Smooth muscle cell (in vitro differentiated cells): ENCODE data around the gene AMN1. TPM values are rescaled to one million over a fixed set of nuclear protein-coding genes. Genes with fewer than 3 reads are reported as not detected.

Source experiments
- DNase-seq: peaks from one replicate; lab custom pipeline; 2025; ENCODE audit not compliant: unreplicated experiment; lab: John Stamatoyannopoulos, UW
- H2AFZ ChIP-seq: fragments of 200-600 bp; sonication (generic); 2 replicates; pipeline ENCODE4 v1.6.0; 2016; ENCODE audit warnings: antibody characterized with exemption, low read depth, mild to moderate bottlenecking
- H3F3A ChIP-seq: fragments of 200-600 bp; sonication (generic); 2 replicates; pipeline ENCODE4 v1.6.0; 2017; ENCODE audit warnings: antibody characterized with exemption, low read depth
- H3K27ac ChIP-seq: fragments of 200-600 bp; sonication (generic); 2 replicates; pipeline ENCODE4 v1.5.1; 2016; ENCODE audit warnings: low read depth, mild to moderate bottlenecking
- H3K27me3 ChIP-seq: fragments of 200-600 bp; sonication (generic); 2 replicates; pipeline ENCODE4 v1.6.1; 2016; ENCODE audit warnings: low read depth, mild to moderate bottlenecking
- H3K36me3 ChIP-seq: fragments of 200-600 bp; sonication (generic); 2 replicates; pipeline ENCODE4 v1.5.1; 2016; ENCODE audit warnings: low read depth
- H3K4me1 ChIP-seq: fragments of 200-600 bp; sonication (generic); 2 replicates; pipeline ENCODE4 v1.5.1; 2016; ENCODE audit warnings: low read depth
- H3K4me2 ChIP-seq: fragments of 200-600 bp; sonication (generic); 2 replicates; pipeline ENCODE4 v1.6.0; 2016; ENCODE audit warnings: mild to moderate bottlenecking
- H3K4me3 ChIP-seq: fragments of 200-600 bp; sonication (generic); 2 replicates; pipeline ENCODE4 v1.5.1; 2016; ENCODE audit warnings: mild to moderate bottlenecking
- H3K79me2 ChIP-seq: fragments of 200-600 bp; sonication (generic); 2 replicates; pipeline ENCODE4 v1.6.0; 2016; ENCODE audit warnings: low read depth, mild to moderate bottlenecking
- H3K9ac ChIP-seq: fragments of 200-600 bp; sonication (generic); 2 replicates; pipeline ENCODE4 v1.6.0; 2016; ENCODE audit warnings: low read depth
- H3K9me3 ChIP-seq: fragments of 200-600 bp; sonication (generic); replicated peaks from 2 replicates; pipeline ENCODE4 v1.5.1; 2016; ENCODE audit warnings: low read depth
- H4K20me1 ChIP-seq: fragments of 200-600 bp; sonication (generic); 2 replicates; pipeline ENCODE4 v1.6.0; 2016; ENCODE audit warnings: low read depth
- WGBS: methylation state at CpG from one replicate; pipeline ENCODE4 v1.1.7; 2016; ENCODE audit warnings: low lambda C conversion rate; 5-methylcytosine and 5-hydroxymethylcytosine counted together
- polyA plus RNA-seq: library from polyadenylated mRNA; unstranded; fragments of >200 nt; fragmentation: Nextera tagmentation; extraction: Ambion mirVana; gene quantifications from 2 replicates; pipeline ENCODE4 v1.2.1, GENCODE V29; 2016
- small RNA-seq: library from RNA; depleted of rRNA; stranded (forward); fragments of <200 nt; gene quantifications from one replicate; pipeline ENCODE3, GENCODE V24; 2014
- total RNA-seq: library from RNA; depleted of rRNA; stranded (reverse); fragments of >200 nt; gene quantifications from 2 replicates; pipeline ENCODE4 v1.2.3, GENCODE V29; 2014
- TF ChIP-seq, protein P1 (sequence below): fragments of 200-600 bp; sonication (generic); IDR thresholded peaks from 2 replicates; pipeline ENCODE4 v1.5.1; 2017; ENCODE audit warnings: borderline replicate concordance, mild to moderate bottlenecking, antibody characterized with exemption; ENCODE audit not compliant: insufficient read depth, poor library complexity, severe bottlenecking

AMN1 gene
- total and polyA plus RNA-seq, 2 experiments from 2014 or later, result 7.3 to 12.0 TPM

DNA sequence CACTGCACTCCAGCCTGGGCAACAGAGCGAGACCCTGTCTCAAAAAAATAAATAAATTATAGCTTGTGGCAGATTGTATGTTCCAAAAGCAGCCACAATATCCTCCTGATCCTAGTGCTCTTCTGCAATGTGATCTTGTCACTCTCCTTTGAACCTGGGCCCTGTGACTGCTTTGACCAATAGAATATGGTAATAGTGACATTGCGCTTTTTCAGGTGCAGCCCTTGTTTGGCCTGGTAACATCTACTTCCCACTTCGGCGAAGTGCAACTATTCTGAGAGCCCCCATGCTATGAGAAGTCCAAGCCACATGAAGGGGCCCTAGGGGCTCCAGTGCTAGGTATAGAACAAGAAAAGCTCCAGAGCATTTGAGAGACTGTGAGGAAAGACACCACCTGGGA is 106.8 kb downstream of the AMN1 start:
- no peaks in the 10 kb centered on the region for H3F3A ChIP-seq
- WGBS, result 89% methylated on average over 4 of the region's 4 CpGs

More for the DNA sequence above, 106.8 kb downstream of the AMN1 start:
- no peaks in the 10 kb centered on the region for H3K36me3 ChIP-seq
- H4K20me1 ChIP-seq, result no peaks in the 10 kb centered on the region
- H3K4me3 ChIP-seq, result no peak overlapping the region
- H3K4me1 ChIP-seq, result peaks cover 5% of the 10 kb centered on the region
- H3K27me3 ChIP-seq, result no peaks in the 10 kb centered on the region
- no peak for DNase-seq
- no peak overlapping the region for H3K4me2 ChIP-seq
- H3K9ac ChIP-seq, result no peak overlapping the region
- H2AFZ ChIP-seq, result no peak overlapping the region
- no peaks in the 10 kb centered on the region for H3K79me2 ChIP-seq
- H3K9me3 ChIP-seq, result no peaks in the 10 kb centered on the region
- TF ChIP-seq, protein P1, sequence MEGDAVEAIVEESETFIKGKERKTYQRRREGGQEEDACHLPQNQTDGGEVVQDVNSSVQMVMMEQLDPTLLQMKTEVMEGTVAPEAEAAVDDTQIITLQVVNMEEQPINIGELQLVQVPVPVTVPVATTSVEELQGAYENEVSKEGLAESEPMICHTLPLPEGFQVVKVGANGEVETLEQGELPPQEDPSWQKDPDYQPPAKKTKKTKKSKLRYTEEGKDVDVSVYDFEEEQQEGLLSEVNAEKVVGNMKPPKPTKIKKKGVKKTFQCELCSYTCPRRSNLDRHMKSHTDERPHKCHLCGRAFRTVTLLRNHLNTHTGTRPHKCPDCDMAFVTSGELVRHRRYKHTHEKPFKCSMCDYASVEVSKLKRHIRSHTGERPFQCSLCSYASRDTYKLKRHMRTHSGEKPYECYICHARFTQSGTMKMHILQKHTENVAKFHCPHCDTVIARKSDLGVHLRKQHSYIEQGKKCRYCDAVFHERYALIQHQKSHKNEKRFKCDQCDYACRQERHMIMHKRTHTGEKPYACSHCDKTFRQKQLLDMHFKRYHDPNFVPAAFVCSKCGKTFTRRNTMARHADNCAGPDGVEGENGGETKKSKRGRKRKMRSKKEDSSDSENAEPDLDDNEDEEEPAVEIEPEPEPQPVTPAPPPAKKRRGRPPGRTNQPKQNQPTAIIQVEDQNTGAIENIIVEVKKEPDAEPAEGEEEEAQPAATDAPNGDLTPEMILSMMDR, result no peak
- H3K27ac ChIP-seq, result no peak overlapping the region

Small RNA genes within 50 kb of the gene (small RNA-seq; reads per million reads assigned to genes)
- not detected for gene AC023157.2

Other genes with a start within 250 kb of the AMN1 start
- gene DENND5B, start 137.9 kb downstream of the AMN1 start, total RNA-seq, result 12.7 and 21.5 TPM in 2 replicates
- 11.5 and 12.3 TPM in 2 replicates for gene DENND5B, start 137.9 kb downstream of the AMN1 start, polyA plus RNA-seq
- gene ETFBKMT, start 69.3 kb downstream of the AMN1 start, total RNA-seq, result 2.2 and 2.9 TPM in 2 replicates
- 1.7 and 1.8 TPM in 2 replicates for gene ETFBKMT, start 69.3 kb downstream of the AMN1 start, polyA plus RNA-seq
- 28.3 and 57.6 TPM in 2 replicates for gene RESF1, start 230.4 kb upstream of the AMN1 start, total RNA-seq
- 9.7 and 10.5 TPM in 2 replicates for gene RESF1, start 230.4 kb upstream of the AMN1 start, polyA plus RNA-seq